K562 (cell line): ENCODE data around the gene NRTN. TPM values are rescaled to one million over a fixed set of nuclear protein-coding genes. Genes with fewer than 3 reads are reported as not detected.
A peak's percentile ranks its signal among the peaks of the same experiment; 100 is the strongest.

Experiments used
- ATAC-seq: fragments of 200-7000 bp; cut with Tn5 transposase; 3 replicates; pipeline ENCODE4 v1.9.1; 2020; ENCODE audit warnings: moderate library complexity
- BruUV-seq: library from RNA; stranded (reverse); fragments of 400-500 nt; replicated peaks from 2 replicates; lab custom pipeline; 2021; lab: Mats Ljungman, UMichigan
- CTCF ChIA-PET: fragments of 300-600 bp; formaldehyde crosslinking; extraction: SDS; loops from one replicate; lab custom pipeline; 2021; ENCODE audit warnings: low intra/inter-chr PET ratio; lab: Yijun Ruan, JAX
- POLR2A ChIA-PET: fragments of 300-600, 350-650 bp; sonication (Branson Sonifier 250); formaldehyde crosslinking; extraction: SDS; loops from one replicate; lab custom pipeline; 2021; ENCODE audit warnings: antibody characterized with exemption, inconsistent platforms; lab: Yijun Ruan, JAX
- DNase-seq, 4 experiments: peaks; one replicate each; pipeline versions ENCODE4 v3.0.0 to v3.0.0-alpha.2; 2011 to 2018; ENCODE audit warnings: low spot score in 3 of 4, mixed read lengths in 3 of 4; ENCODE audit errors: extremely low read depth in 1 of 4
- FAIRE-seq: peaks from 2 replicates; lab custom pipeline; 2011; peaks lifted over from hg19 to GRCh38; lab: Jason Lieb, UNC
- H2AFZ ChIP-seq: 2 replicates; pipeline ENCODE4 v1.6.0; 2011; ENCODE audit warnings: low read depth, low read length, control low read depth, inconsistent platforms
- H3K27ac ChIP-seq: fragments of 200-600 bp; 3 replicates; pipeline ENCODE4 v1.8.0; 2011; ENCODE audit warnings: low read depth, mild to moderate bottlenecking, control low read depth, inconsistent platforms, low read length, moderate library complexity, mixed read lengths; ENCODE audit errors: extremely low read depth
- H3K27me3 ChIP-seq, 2 experiments: fragments of 300-600 bp in 1 of 2; 2 replicates in 1 of 2; 3 replicates in 1 of 2; pipeline versions ENCODE4 v1.6.0 to v1.8.0; 2011; ENCODE audit warnings: inconsistent platforms in 2 of 2, low read length in 2 of 2, mild to moderate bottlenecking in 1 of 2, mixed read lengths in 1 of 2, moderate library complexity in 1 of 2; ENCODE audit not compliant: control insufficient read depth in 2 of 2, insufficient read depth in 2 of 2
- H3K36me3 ChIP-seq: fragments of 300-600 bp; 3 replicates; pipeline ENCODE4 v1.8.0; 2011; ENCODE audit warnings: mild to moderate bottlenecking, low read length, inconsistent platforms; ENCODE audit not compliant: control insufficient read depth, insufficient read depth
- H3K4me1 ChIP-seq, 2 experiments: fragments of 200-600 bp in 1 of 2; replicated peaks in 1 of 2; 2 replicates in 1 of 2; 3 replicates in 1 of 2; pipeline versions ENCODE4 v1.5.1 to v1.8.0; 2011; ENCODE audit warnings: inconsistent platforms in 2 of 2, low read length in 2 of 2, mild to moderate bottlenecking in 1 of 2, mixed read lengths in 1 of 2, moderate library complexity in 1 of 2; ENCODE audit not compliant: control insufficient read depth in 2 of 2, insufficient read depth in 2 of 2
- H3K4me2 ChIP-seq: 2 replicates; pipeline ENCODE4 v1.6.1; 2011; ENCODE audit warnings: low read length, control low read depth, inconsistent platforms, mixed read lengths; ENCODE audit not compliant: insufficient read depth
- H3K4me3 ChIP-seq: fragments of 200-600 bp; sonication (generic), shearing (Covaris generic); 2 replicates; pipeline ENCODE4 v1.5.1; 2016; ENCODE audit warnings: control low read depth, inconsistent platforms
- H3K79me2 ChIP-seq: fragments of 200-600 bp; 3 replicates; pipeline ENCODE4 v1.8.0; 2011; ENCODE audit warnings: low read length, inconsistent platforms; ENCODE audit not compliant: control insufficient read depth, insufficient read depth
- H3K9ac ChIP-seq, 2 experiments: 2 replicates each; pipeline versions ENCODE4 v1.6.0 to v1.6.1; 2011; ENCODE audit warnings: low read depth in 2 of 2, low read length in 2 of 2, control low read depth in 1 of 2, inconsistent platforms in 1 of 2, mild to moderate bottlenecking in 1 of 2, mixed read lengths in 1 of 2; ENCODE audit not compliant: insufficient read depth in 1 of 2
- H3K9me1 ChIP-seq: one replicate; pipeline ENCODE4 v1.6.0; 2011; ENCODE audit warnings: inconsistent platforms, mild to moderate bottlenecking, low read length, moderate library complexity; ENCODE audit not compliant: control insufficient read depth, insufficient read depth
- H3K9me3 ChIP-seq: replicated peaks from 2 replicates; pipeline ENCODE4 v1.5.1; 2011; ENCODE audit warnings: low read depth, low read length, inconsistent platforms; ENCODE audit not compliant: control insufficient read depth, insufficient read depth
- H4K20me1 ChIP-seq: replicated peaks from 2 replicates; pipeline ENCODE4 v1.6.1; 2011; ENCODE audit warnings: low read length, inconsistent platforms, mixed read lengths; ENCODE audit not compliant: control insufficient read depth, insufficient read depth
- JUN ChIP-seq, 2 experiments: sonication (generic) in 1 of 2; formaldehyde crosslinking in 1 of 2; IDR thresholded peaks; 2 replicates each; pipeline versions ENCODE4 v1.6.1 to v1.8.0; 2012 to 2022; ENCODE audit warnings: borderline replicate concordance in 2 of 2, mild to moderate bottlenecking in 2 of 2, improper control_type of control experiment in 1 of 2, low read depth in 1 of 2, low read length in 1 of 2, missing genetic modification reagents in 1 of 2
- KDM1A ChIP-seq, 2 experiments: fragments of 450-650 bp; IDR thresholded peaks; 2 replicates each; pipeline ENCODE4 v1.6.1; 2016; ENCODE audit warnings: mild to moderate bottlenecking in 2 of 2
- PTBP1 ChIP-seq: fragments of 200-400 bp; formaldehyde crosslinking; IDR thresholded peaks from 2 replicates; pipeline ENCODE4 v1.6.1; 2017; ENCODE audit warnings: low read depth, low read length
- SRF ChIP-seq, 2 experiments: fragments of 250-450, 450-650 bp in 1 of 2; sonication (Bioruptor Pico) in 1 of 2; sonication (generic) in 1 of 2; formaldehyde crosslinking; IDR thresholded peaks; 2 replicates each; pipeline versions ENCODE4 v1.5.0 to v1.5.1; 2020 to 2022; ENCODE audit warnings: mild to moderate bottlenecking in 1 of 2, missing genetic modification reagents in 1 of 2
- STAG1 ChIP-seq: sonication (generic); formaldehyde crosslinking; IDR thresholded peaks from 2 replicates; pipeline ENCODE4 v1.5.0; 2020; ENCODE audit warnings: missing genetic modification reagents, borderline replicate concordance
- TRIM28 ChIP-seq: fragments of 450-650 bp; IDR thresholded peaks from 2 replicates; pipeline ENCODE4 v1.6.1; 2017
- YBX1 ChIP-seq: fragments of 450-650 bp; IDR thresholded peaks from 2 replicates; pipeline ENCODE4 v1.7.1; 2016; ENCODE audit warnings: mild to moderate bottlenecking
- ZBTB7A ChIP-seq: IDR thresholded peaks from 2 replicates; pipeline ENCODE4 v1.6.1; 2011; ENCODE audit warnings: low read depth, mild to moderate bottlenecking, low read length, moderate library complexity, borderline replicate concordance; ENCODE audit not compliant: control insufficient read depth
- ZEB2 ChIP-seq: fragments of 450-650 bp; IDR thresholded peaks from 2 replicates; pipeline ENCODE4 v1.6.1; 2016
- ZFP36 ChIP-seq: fragments of 150-350 bp; IDR thresholded peaks from 2 replicates; pipeline ENCODE4 v1.6.1; 2018; ENCODE audit warnings: low read length, low read depth; ENCODE audit not compliant: partially characterized antibody
- ZKSCAN3 ChIP-seq: fragments of 250-450 bp; sonication (Bioruptor Pico); IDR thresholded peaks from 2 replicates; pipeline ENCODE4 v1.4.0; 2020
- ZNF143 ChIP-seq: sonication (generic); formaldehyde crosslinking; IDR thresholded peaks from 2 replicates; pipeline ENCODE4 v1.9.0; 2022; ENCODE audit warnings: mild to moderate bottlenecking, missing genetic modification reagents
- ZNF197 ChIP-seq: fragments of 200-800 bp; sonication (Bioruptor generic); IDR thresholded peaks from 2 replicates; pipeline ENCODE4 v1.6.1; 2016; ENCODE audit warnings: low read depth, missing genetic modification characterization, missing compliant biosample characterization
- ZNF778 ChIP-seq: fragments of 450-650 bp; formaldehyde crosslinking; IDR thresholded peaks from 2 replicates; pipeline ENCODE4 v1.4.0; 2020; ENCODE audit warnings: mild to moderate bottlenecking, moderate library complexity
- WGBS: fragments of 100-300 bp; shearing (Covaris generic); methylation state at CpG from one replicate; pipeline ENCODE4 v1.1.6; 2016; ENCODE audit warnings: low coverage, mixed read lengths; ENCODE audit not compliant: insufficient coverage; ENCODE audit errors: missing lambda C conversion rate; 5-methylcytosine and 5-hydroxymethylcytosine counted together
- in situ Hi-C: fragments of 300-500 bp; cut with MboI; formaldehyde crosslinking; loops from 4 replicates; pipeline ENCODE4 v1.15.0; 2018; ENCODE audit warnings: inconsistent platforms, mixed read lengths
- intact Hi-C: fragments of 100-400 bp; cut with micrococcal nuclease; formaldehyde crosslinking; loops from 2 replicates; pipeline ENCODE4 v1.14.2; 2022
- polyA plus RNA-seq, 8 experiments: library from polyadenylated mRNA; depleted of rRNA in 4 of 8; stranded (reverse) in 5 of 8; unstranded in 3 of 8; fragments of >200 nt; fragmentation: Nextera tagmentation in 2 of 8; fragmentation: Illumina TruSeq in 1 of 8; extraction: Ambion mirVana in 2 of 8; extraction: Trizol in 1 of 8; gene quantifications; 2 replicates each; pipeline versions ENCODE4 v1.2.1 to v1.2.3, GENCODE V29; 2011 to 2014; ENCODE audit warnings: inconsistent platforms in 1 of 8, missing spikeins in 1 of 8
- total RNA-seq, 7 experiments: library from RNA; depleted of rRNA in 6 of 7; stranded (reverse); fragments of >200 nt in 6 of 7; fragmentation: Illumina TruSeq in 2 of 7; extraction: Trizol in 2 of 7; gene quantifications; 2 replicates each; pipeline versions ENCODE4 v1.2.1 to v1.2.3, GENCODE V29; 2011 to 2021; ENCODE audit warnings: low replicate concordance in 1 of 7
- TF ChIP-seq, protein P1 (sequence below), 2 experiments: fragments of 450-650 bp in 1 of 2; IDR thresholded peaks; 2 replicates each; pipeline ENCODE4 v1.6.1; 2011 to 2017; ENCODE audit warnings: low read depth in 2 of 2, antibody characterized with exemption in 1 of 2, borderline replicate concordance in 1 of 2, low read length in 1 of 2, mild to moderate bottlenecking in 1 of 2, mixed read lengths in 1 of 2; ENCODE audit not compliant: control insufficient read depth in 1 of 2
- TF ChIP-seq, protein P2 (sequence below): fragments of 200-800 bp; sonication (Bioruptor generic); IDR thresholded peaks from 2 replicates; pipeline ENCODE4 v1.6.1; 2017; ENCODE audit warnings: missing genetic modification characterization, missing compliant biosample characterization

Gene NRTN
- total and polyA plus RNA-seq, 9 of the 15 experiments (the other 6 are each of a cell fraction or from before 2014, with no cell fraction given), result 0.62 to 8.1 (median 1.6) TPM; not detected in 2

DNA sequence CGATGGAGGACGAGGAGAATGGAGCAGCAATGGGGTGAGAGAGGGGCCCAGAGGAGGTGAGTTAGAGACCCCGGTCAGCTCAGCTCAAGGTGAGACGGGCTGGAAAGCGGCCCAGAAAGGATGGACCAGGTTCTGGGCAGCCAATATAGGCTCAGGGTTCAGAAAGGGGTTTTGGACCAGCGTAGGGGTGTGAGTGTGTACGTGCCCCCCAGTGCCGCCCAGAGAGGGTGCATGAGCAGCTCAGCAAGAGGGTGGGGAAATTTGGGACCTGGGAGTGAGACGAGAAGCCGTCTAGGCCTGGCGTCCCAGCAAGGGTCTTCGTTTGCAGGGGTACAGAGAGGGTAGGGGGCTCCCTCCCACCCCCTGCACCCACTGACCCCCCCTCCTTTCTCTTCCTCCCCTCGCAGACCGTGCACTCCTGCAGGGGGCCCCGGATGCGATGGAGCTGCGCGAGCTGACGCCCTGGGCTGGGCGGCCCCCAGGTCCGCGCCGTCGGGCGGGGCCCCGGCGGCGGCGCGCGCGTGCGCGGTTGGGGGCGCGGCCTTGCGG is 22.5 kb downstream of the NRTN start:
- Histone ChIP-seq H3K27me3 (no peaks in the 10 kb centered on the region; a peak in 1 of 5 replicates), H2AFZ (peak overlapping the region; percentile 59), H4K20me1 (no peaks in the 10 kb centered on the region; the same call in 1 of the 2 replicates), H3K9ac (peak overlapping the region; percentile 93 to 97; a peak in 3 of 4 replicates), H3K4me1 (peaks cover 6 to 70% of the 10 kb centered on the region in 2 experiments; a peak in 4 of 5 replicates), H3K36me3 (no peaks in the 10 kb centered on the region), H3K4me3 (peak overlapping the region; percentile 59), H3K79me2 (peaks cover 4% of the 10 kb centered on the region; the same call in 1 of the 3 replicates), H3K9me1 (peaks cover 3% of the 10 kb centered on the region), H3K4me2 (peak overlapping the region; percentile 98), H3K9me3 (no peaks in the 10 kb centered on the region), H3K27ac (peak overlapping the region; percentile 96)
- intact Hi-C loops (no loop called here), in situ Hi-C loops (no loop called here)
- no peak for ATAC-seq
- no peak for FAIRE-seq
- CTCF ChIA-PET, result no interaction called here
- POLR2A ChIA-PET, result interaction anchor here (0.6 to 2.2 kb wide), 23 partner anchors 8 to 788 kb away, joined by 3 to 16 read pairs (median 4); partner anchors contain the start of genes CATSPERD, DUS3L, FUT3 and FUT6
- BruUV-seq, result no TSS peak
- 25% methylated on average over 29 of the region's 37 CpGs for WGBS
- no peak for DNase-seq
- TF ChIP-seq, protein P1, sequence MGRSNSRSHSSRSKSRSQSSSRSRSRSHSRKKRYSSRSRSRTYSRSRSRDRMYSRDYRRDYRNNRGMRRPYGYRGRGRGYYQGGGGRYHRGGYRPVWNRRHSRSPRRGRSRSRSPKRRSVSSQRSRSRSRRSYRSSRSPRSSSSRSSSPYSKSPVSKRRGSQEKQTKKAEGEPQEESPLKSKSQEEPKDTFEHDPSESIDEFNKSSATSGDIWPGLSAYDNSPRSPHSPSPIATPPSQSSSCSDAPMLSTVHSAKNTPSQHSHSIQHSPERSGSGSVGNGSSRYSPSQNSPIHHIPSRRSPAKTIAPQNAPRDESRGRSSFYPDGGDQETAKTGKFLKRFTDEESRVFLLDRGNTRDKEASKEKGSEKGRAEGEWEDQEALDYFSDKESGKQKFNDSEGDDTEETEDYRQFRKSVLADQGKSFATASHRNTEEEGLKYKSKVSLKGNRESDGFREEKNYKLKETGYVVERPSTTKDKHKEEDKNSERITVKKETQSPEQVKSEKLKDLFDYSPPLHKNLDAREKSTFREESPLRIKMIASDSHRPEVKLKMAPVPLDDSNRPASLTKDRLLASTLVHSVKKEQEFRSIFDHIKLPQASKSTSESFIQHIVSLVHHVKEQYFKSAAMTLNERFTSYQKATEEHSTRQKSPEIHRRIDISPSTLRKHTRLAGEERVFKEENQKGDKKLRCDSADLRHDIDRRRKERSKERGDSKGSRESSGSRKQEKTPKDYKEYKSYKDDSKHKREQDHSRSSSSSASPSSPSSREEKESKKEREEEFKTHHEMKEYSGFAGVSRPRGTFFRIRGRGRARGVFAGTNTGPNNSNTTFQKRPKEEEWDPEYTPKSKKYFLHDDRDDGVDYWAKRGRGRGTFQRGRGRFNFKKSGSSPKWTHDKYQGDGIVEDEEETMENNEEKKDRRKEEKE (IDR thresholded peaks at IDR 0.05; ENCODE audit: borderline replicate concordance in 1 of 2, control insufficient read depth in 1 of 2, low read depth in 2 of 2, low read length in 1 of 2), result no peak
- TF ChIP-seq ZBTB7A, result peak; percentile 76; the same call in 1 of the 2 replicates
- TF ChIP-seq ZNF143 (CRISPR knock-in tag), result no peak
- no peak for TF ChIP-seq YBX1
- TF ChIP-seq KDM1A (IDR thresholded peaks at IDR 0.05), result peak in 1 of 2 experiments; percentile 26; a peak in 2 of 4 replicates
- TF ChIP-seq PTBP1, result no peak
- TF ChIP-seq STAG1, result no peak
- TF ChIP-seq ZEB2, result no peak
- TF ChIP-seq, protein P2, sequence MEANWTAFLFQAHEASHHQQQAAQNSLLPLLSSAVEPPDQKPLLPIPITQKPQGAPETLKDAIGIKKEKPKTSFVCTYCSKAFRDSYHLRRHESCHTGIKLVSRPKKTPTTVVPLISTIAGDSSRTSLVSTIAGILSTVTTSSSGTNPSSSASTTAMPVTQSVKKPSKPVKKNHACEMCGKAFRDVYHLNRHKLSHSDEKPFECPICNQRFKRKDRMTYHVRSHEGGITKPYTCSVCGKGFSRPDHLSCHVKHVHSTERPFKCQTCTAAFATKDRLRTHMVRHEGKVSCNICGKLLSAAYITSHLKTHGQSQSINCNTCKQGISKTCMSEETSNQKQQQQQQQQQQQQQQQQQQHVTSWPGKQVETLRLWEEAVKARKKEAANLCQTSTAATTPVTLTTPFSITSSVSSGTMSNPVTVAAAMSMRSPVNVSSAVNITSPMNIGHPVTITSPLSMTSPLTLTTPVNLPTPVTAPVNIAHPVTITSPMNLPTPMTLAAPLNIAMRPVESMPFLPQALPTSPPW (CRISPR knock-in tag), result peak; percentile 69
- TF ChIP-seq ZFP36, result no peak
- no peak for TF ChIP-seq JUN (IDR thresholded peaks at IDR 0.05; ENCODE audit: borderline replicate concordance, low read depth, low read length)
- TF ChIP-seq JUN (CRISPR knock-in tag; IDR thresholded peaks at IDR 0.05; ENCODE audit: borderline replicate concordance), result no peak
- TF ChIP-seq ZNF197 (CRISPR knock-in tag), result 0 out of 2 replicates have a peak, but pooled peaks have one; percentile 69
- no peak for TF ChIP-seq ZNF778
- no peak for TF ChIP-seq TRIM28
- TF ChIP-seq SRF (CRISPR knock-in tag; IDR thresholded peaks at IDR 0.05), result no peak
- no peak for TF ChIP-seq ZKSCAN3 (CRISPR knock-in tag)
